Type B pancreatic cell (in vitro differentiated cells): ENCODE measurements around the gene CELF4. TPM values are rescaled to one million over a fixed set of nuclear protein-coding genes. Genes with fewer than 3 reads are reported as not detected.

Source experiments
- DNase-seq: peaks from one replicate; pipeline ENCODE4 v3.0.0; 2021; ENCODE audit warnings: mixed read lengths; ENCODE audit not compliant: unreplicated experiment; ENCODE audit errors: extremely low spot score
- H3K27ac Mint-ChIP-seq: 2 replicates; pipeline ENCODE4 v1.8.0; 2021; ENCODE audit warnings: mild to moderate bottlenecking, mixed read lengths
- H3K27me3 Mint-ChIP-seq: 2 replicates; pipeline ENCODE4 v1.8.0; 2021; ENCODE audit warnings: mixed read lengths
- H3K36me3 Mint-ChIP-seq: 2 replicates; pipeline ENCODE4 v1.8.0; 2021; ENCODE audit warnings: mixed read lengths
- H3K4me1 Mint-ChIP-seq: one replicate; pipeline ENCODE4 v1.8.0; 2021; ENCODE audit warnings: mixed read lengths; ENCODE audit not compliant: unreplicated experiment
- H3K4me3 Mint-ChIP-seq: 2 replicates; pipeline ENCODE4 v1.8.0; 2021; ENCODE audit warnings: mild to moderate bottlenecking, mixed read lengths
- H3K9me3 Mint-ChIP-seq: 2 replicates; pipeline ENCODE4 v1.8.0; 2021; ENCODE audit warnings: mixed read lengths
- total RNA-seq: library from RNA; stranded (reverse); gene quantifications from 2 replicates; pipeline ENCODE4 v1.2.1, GENCODE V29; 2021; ENCODE audit warnings: low replicate concordance
- TF ChIP-seq, protein P1 (sequence below): fragments of 200-600 bp; sonication (generic); conservative IDR thresholded peaks from 2 replicates; pipeline ENCODE4 v1.5.0; 2021; ENCODE audit warnings: antibody characterized with exemption, mild to moderate bottlenecking

CELF4 gene
- total RNA-seq, 1 donor from 2014 or later, result 9.2 TPM

DNA sequence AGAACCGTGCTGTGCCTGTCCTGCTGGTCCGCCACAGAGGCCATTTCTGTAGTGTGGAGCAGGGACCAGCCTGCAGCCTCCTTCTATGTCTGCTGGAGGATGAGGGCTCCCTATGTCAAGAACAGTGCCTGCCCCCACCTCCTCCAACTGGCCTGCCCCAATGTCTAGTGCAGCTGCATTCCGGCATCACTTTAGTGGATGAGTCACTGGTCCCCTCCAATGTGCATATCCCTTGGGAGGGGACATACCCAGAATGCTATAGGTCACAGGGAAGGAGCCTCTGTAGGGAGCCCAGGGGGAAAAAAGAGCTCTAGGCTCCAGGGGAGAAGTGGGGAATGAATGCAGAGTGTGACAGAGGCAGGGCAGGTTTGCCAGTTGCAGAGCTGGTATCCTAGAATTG lies 219.6 kb downstream of the CELF4 start:
- Mint-ChIP-seq H3K27ac (no peak overlapping the region), H3K27me3 (peaks cover 22% of the 10 kb centered on the region), H3K36me3 (no peaks in the 10 kb centered on the region), H3K4me1 (peaks cover 5% of the 10 kb centered on the region), H3K9me3 (no peaks in the 10 kb centered on the region), H3K4me3 (no peak overlapping the region)
- TF ChIP-seq, protein P1, sequence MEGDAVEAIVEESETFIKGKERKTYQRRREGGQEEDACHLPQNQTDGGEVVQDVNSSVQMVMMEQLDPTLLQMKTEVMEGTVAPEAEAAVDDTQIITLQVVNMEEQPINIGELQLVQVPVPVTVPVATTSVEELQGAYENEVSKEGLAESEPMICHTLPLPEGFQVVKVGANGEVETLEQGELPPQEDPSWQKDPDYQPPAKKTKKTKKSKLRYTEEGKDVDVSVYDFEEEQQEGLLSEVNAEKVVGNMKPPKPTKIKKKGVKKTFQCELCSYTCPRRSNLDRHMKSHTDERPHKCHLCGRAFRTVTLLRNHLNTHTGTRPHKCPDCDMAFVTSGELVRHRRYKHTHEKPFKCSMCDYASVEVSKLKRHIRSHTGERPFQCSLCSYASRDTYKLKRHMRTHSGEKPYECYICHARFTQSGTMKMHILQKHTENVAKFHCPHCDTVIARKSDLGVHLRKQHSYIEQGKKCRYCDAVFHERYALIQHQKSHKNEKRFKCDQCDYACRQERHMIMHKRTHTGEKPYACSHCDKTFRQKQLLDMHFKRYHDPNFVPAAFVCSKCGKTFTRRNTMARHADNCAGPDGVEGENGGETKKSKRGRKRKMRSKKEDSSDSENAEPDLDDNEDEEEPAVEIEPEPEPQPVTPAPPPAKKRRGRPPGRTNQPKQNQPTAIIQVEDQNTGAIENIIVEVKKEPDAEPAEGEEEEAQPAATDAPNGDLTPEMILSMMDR, result no peak
- DNase-seq, result no peak

DNA sequence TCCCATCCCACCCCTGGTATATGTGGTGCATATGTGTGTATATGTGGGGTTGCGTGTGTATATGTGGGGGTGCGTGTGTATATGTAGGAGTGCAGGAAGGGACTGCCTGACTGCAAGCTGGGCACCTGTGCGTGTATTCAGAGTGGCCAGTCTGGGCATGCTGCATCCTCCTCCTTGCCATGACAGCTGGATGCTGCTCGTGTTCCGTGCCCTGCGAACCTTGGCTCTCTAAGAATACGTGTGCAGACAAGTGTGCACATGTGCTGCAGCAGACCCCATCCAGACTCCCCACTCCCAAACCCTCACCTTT lies 222.1 kb downstream of the CELF4 start:
- H3K27me3 Mint-ChIP-seq, result peaks cover 23% of the 10 kb centered on the region
- no peaks in the 10 kb centered on the region for H3K36me3 Mint-ChIP-seq
- H3K9me3 Mint-ChIP-seq, result no peaks in the 10 kb centered on the region
- no peak for DNase-seq
- peaks cover 5% of the 10 kb centered on the region for H3K4me1 Mint-ChIP-seq
- H3K27ac Mint-ChIP-seq, result no peak overlapping the region
- TF ChIP-seq, protein P1, result no peak
- H3K4me3 Mint-ChIP-seq, result no peak overlapping the region

DNA sequence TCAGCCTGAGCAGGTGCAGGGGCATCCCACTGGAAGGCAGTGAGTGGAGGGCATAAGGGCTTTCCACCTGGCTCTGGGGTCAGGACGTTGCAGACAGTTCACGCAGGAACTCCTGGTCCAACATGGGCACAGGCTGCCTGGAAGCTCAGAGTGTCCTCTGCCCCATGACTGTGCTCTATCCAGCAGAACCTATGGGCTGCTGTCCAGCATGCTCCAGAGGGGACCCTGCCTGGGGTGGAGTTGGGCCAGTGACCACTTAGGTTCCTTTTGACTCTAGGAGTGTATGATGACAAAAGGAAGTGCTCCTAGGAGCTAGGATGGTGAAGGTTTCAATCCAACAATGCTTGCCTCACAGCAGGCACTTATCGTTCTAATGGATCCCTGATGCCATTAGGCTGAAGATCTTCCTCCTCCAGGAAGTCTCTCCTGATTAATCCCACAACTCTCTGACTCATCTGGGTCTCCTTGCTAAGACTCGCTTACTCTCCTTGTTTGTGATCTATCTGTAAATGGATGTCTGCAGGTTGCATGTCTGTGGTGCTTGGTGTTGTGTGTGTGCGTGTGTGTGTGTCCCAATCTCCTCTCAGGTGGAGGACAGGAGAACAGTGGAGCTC lies 224.0 kb downstream of the CELF4 start:
- Mint-ChIP-seq H3K27ac (no peak overlapping the region), H3K27me3 (peaks cover 23% of the 10 kb centered on the region), H3K36me3 (no peaks in the 10 kb centered on the region), H3K4me3 (no peak overlapping the region), H3K9me3 (no peaks in the 10 kb centered on the region), H3K4me1 (peaks cover 5% of the 10 kb centered on the region)
- DNase-seq, result no peak
- TF ChIP-seq, protein P1, result no peak

DNA sequence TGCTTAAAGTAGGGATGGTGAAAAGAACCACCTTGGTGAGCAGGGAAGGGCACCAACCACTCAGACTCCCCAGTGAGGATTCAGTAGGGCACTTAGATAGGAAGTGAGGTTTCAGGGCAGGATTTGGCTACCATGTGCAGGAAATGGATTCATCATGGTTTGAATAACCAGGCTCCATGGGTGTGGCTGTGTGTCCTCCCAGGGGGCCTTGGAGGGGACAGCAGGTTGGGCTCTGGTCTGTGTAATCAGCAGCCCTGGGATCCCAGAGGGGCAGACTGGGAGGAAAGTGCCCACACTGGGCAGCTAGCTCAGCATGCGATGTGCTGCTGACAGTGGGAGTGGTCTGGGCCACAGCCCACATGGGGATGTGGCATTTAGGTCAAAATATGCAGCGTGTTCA lies 224.6 kb downstream of the CELF4 start:
- Mint-ChIP-seq H3K27me3 (peaks cover 23% of the 10 kb centered on the region), H3K4me1 (peaks cover 5% of the 10 kb centered on the region), H3K36me3 (no peaks in the 10 kb centered on the region), H3K27ac (no peak overlapping the region), H3K9me3 (no peaks in the 10 kb centered on the region), H3K4me3 (no peak overlapping the region)
- no peak for DNase-seq
- TF ChIP-seq, protein P1, result no peak

DNA sequence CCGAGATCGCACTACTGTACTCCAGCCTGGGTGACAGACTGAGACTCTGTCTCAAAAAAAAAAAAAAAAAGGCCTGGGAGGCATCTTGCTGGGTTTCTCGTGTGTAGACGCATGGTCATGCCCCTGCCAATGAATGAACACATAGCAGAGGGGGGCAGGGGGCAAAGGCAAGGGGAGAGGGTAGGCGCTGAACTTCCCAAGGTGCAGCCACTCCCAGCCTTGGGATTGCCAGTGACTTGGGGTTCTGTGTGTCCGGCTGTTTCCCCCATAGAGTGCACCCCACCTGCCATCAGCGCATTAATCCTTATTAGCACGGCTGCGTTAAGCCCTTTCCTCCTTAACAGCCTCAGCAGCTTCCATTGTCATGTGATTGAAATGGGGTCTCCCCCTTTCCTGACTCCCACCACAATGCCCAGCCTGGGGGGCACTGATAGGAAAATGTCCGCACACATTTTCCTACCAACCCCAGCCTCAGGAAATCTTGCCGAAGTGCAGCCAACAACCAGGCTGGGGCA lies 225.8 kb downstream of the CELF4 start:
- Mint-ChIP-seq H3K9me3 (no peaks in the 10 kb centered on the region), H3K4me1 (peaks cover 16% of the 10 kb centered on the region), H3K27me3 (peaks cover 19% of the 10 kb centered on the region), H3K27ac (no peak overlapping the region), H3K4me3 (no peak overlapping the region), H3K36me3 (no peaks in the 10 kb centered on the region)
- DNase-seq, result no peak
- TF ChIP-seq, protein P1, result no peak
